K562 (cell line): ENCODE measurements around the gene AIFM1. TPM values are rescaled to one million over a fixed set of nuclear protein-coding genes. Genes with fewer than 3 reads are reported as not detected.

Source experiments
- C11orf30 ChIP-seq: fragments of 450-650 bp; IDR thresholded peaks from 2 replicates; pipeline ENCODE4 v1.6.1; 2016; ENCODE audit warnings: low read depth, mild to moderate bottlenecking
- CSDE1 ChIP-seq, 2 experiments: fragments of 450-650 bp; IDR thresholded peaks; 2 replicates each; pipeline ENCODE4 v1.6.1; 2016; ENCODE audit warnings: mild to moderate bottlenecking in 1 of 2
- CXXC5 ChIP-seq: fragments of 250-450 bp; sonication (Bioruptor Pico); IDR thresholded peaks from 2 replicates; pipeline ENCODE4 v1.8.0; 2022; ENCODE audit warnings: inconsistent platforms, mild to moderate bottlenecking, moderate library complexity
- DLX4 ChIP-seq: fragments of 250-450 bp; sonication (Bioruptor Pico); IDR thresholded peaks from 2 replicates; pipeline ENCODE4 v1.6.1; 2021; ENCODE audit warnings: mild to moderate bottlenecking
- EGR1 ChIP-seq: fragments of 450-650 bp; conservative IDR thresholded peaks from 2 replicates; pipeline ENCODE4 v1.6.1; 2017; ENCODE audit warnings: mild to moderate bottlenecking
- ERF ChIP-seq: fragments of 450-650 bp; formaldehyde crosslinking; IDR thresholded peaks from 2 replicates; pipeline ENCODE4 v1.4.0; 2020; ENCODE audit warnings: mild to moderate bottlenecking, mixed read lengths
- GTF2A2 ChIP-seq: IDR thresholded peaks from 2 replicates; pipeline ENCODE4 v1.6.1; 2016; ENCODE audit warnings: mild to moderate bottlenecking, missing genetic modification characterization, missing compliant biosample characterization
- HDAC2 ChIP-seq: fragments of 450-650 bp; IDR thresholded peaks from 2 replicates; pipeline ENCODE4 v1.6.1; 2016; ENCODE audit warnings: mild to moderate bottlenecking
- IFI16 ChIP-seq: fragments of 250-450 bp; sonication (Bioruptor Pico); IDR thresholded peaks from 2 replicates; pipeline ENCODE4 v2.1.2; 2022; ENCODE audit warnings: mild to moderate bottlenecking, inconsistent platforms
- MGA ChIP-seq: fragments of 450-650 bp; IDR thresholded peaks from 2 replicates; pipeline ENCODE4 v1.6.1; 2016; ENCODE audit warnings: mild to moderate bottlenecking, moderate library complexity
- PRPF4 ChIP-seq: fragments of 200-400 bp; formaldehyde crosslinking; IDR thresholded peaks from one replicate; pipeline ENCODE4 v1.6.1; 2017; ENCODE audit warnings: low read length, low read depth, mild to moderate bottlenecking; ENCODE audit not compliant: insufficient read depth, poor library complexity, severe bottlenecking
- SMARCA5 ChIP-seq: fragments of 450-650 bp; IDR thresholded peaks from 2 replicates; pipeline ENCODE4 v1.6.1; 2016
- SRSF7 ChIP-seq: fragments of 200-400 bp; formaldehyde crosslinking; optimal IDR thresholded peaks from 2 replicates; pipeline ENCODE3; 2017; ENCODE audit warnings: mild to moderate bottlenecking, low read depth, low read length
- THRAP3 ChIP-seq: fragments of 450-650 bp; IDR thresholded peaks from 2 replicates; pipeline ENCODE4 v1.6.1; 2016; ENCODE audit warnings: mild to moderate bottlenecking, inconsistent platforms, borderline replicate concordance
- TRIM24 ChIP-seq, 2 experiments: fragments of 450-650 bp; IDR thresholded peaks; 2 replicates each; pipeline ENCODE4 v1.6.1; 2016
- ZFPM2 ChIP-seq: fragments of 250-450 bp; sonication (Bioruptor Pico); IDR thresholded peaks from 2 replicates; pipeline ENCODE4 v1.5.1; 2022; ENCODE audit warnings: mild to moderate bottlenecking
- ZNF12 ChIP-seq: sonication (generic); formaldehyde crosslinking; IDR thresholded peaks from 2 replicates; pipeline ENCODE4 v1.4.0; 2020; ENCODE audit warnings: mild to moderate bottlenecking, missing genetic modification reagents
- ZNF146 ChIP-seq: IDR thresholded peaks from one replicate; pipeline ENCODE4 v1.6.1; 2018; ENCODE audit warnings: missing compliant biosample characterization; ENCODE audit not compliant: unreplicated experiment
- ZNF583 ChIP-seq: fragments of 250-450 bp; sonication (Bioruptor Pico); IDR thresholded peaks from 2 replicates; pipeline ENCODE4 v1.4.0; 2020
- ZNF778 ChIP-seq: fragments of 450-650 bp; formaldehyde crosslinking; IDR thresholded peaks from 2 replicates; pipeline ENCODE4 v1.4.0; 2020; ENCODE audit warnings: mild to moderate bottlenecking, moderate library complexity
- polyA plus RNA-seq, 8 experiments: library from polyadenylated mRNA; depleted of rRNA in 4 of 8; stranded (reverse) in 5 of 8; unstranded in 3 of 8; fragments of >200 nt; fragmentation: Nextera tagmentation in 2 of 8; fragmentation: Illumina TruSeq in 1 of 8; extraction: Ambion mirVana in 2 of 8; extraction: Trizol in 1 of 8; gene quantifications; 2 replicates each; pipeline versions ENCODE4 v1.2.1 to v1.2.3, GENCODE V29; 2011 to 2014; ENCODE audit warnings: inconsistent platforms in 1 of 8, missing spikeins in 1 of 8
- total RNA-seq, 7 experiments: library from RNA; depleted of rRNA in 6 of 7; stranded (reverse); fragments of >200 nt in 6 of 7; fragmentation: Illumina TruSeq in 2 of 7; extraction: Trizol in 2 of 7; gene quantifications; 2 replicates each; pipeline versions ENCODE4 v1.2.1 to v1.2.3, GENCODE V29; 2011 to 2021; ENCODE audit warnings: low replicate concordance in 1 of 7

Gene AIFM1
- total and polyA plus RNA-seq, 9 of the 15 experiments (the other 6 are each of a cell fraction or from before 2014, with no cell fraction given), result 51.0 to 117 (median 91.2) TPM

DNA sequence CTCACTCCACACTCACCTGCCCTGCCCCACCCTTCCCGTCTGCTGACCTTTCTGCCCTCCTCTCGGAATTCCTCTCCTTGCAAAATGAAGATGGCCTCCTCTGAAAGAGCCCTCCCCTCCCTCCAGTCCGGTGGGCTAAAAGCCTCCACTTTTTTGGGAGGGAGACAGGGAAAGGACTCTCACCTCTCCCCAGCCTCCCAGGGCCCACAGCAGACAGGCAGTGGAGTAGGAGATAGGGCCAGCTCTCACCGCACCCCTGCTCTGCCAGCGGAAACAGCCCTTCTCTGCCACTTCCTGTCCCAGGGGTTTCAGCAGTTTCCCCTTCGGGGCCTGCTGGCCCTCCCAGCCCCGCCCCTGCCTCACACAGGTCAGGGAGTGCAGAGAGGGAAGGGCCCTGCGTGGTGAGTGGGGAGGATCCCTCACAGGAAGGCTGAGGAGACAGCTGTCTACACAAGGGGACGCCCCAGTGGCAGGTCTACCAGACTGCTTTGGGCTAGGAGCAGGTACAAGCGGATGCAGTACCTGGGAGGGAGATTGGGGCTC, 73.6 kb downstream of the AIFM1 start (continued):
- TF ChIP-seq MGA (no peak), CXXC5 (CRISPR knock-in tag) (peak; percentile 40; the same call in 1 of the 2 replicates), THRAP3 (no peak), HDAC2 (no peak), PRPF4 (no peak), C11orf30 (no peak), ZNF778 (no peak), DLX4 (CRISPR knock-in tag) (no peak), TRIM24 (IDR thresholded peaks at IDR 0.05) (no peak), EGR1 (no peak), SRSF7 (no peak), GTF2A2 (tag) (no peak), IFI16 (CRISPR knock-in tag) (no peak), CSDE1 (IDR thresholded peaks at IDR 0.05) (no peak), ZNF12 (CRISPR knock-in tag) (no peak), ZFPM2 (CRISPR knock-in tag) (no peak), ZNF146 (CRISPR knock-in tag) (no peak), ZNF583 (no peak), ERF (CRISPR knock-in tag) (no peak), SMARCA5 (no peak)
